Cardiac fibroblast (primary cell): ENCODE data around the gene SNX3.

Experiments
- DNase-seq, 2 donors: peaks; one replicate each; pipeline versions ENCODE4 v3.0.0 to v3.0.0-alpha.2; 2010; ENCODE audit warnings: low read depth in 2 of 2
- H3K4me3 ChIP-seq, 2 donors: replicated peaks in 1 of 2; 1 replicate in 1 of 2; 2 replicates in 1 of 2; pipeline ENCODE4 v1.5.1; 2011; ENCODE audit warnings: low read depth in 2 of 2, low read length in 2 of 2, mild to moderate bottlenecking in 2 of 2, moderate library complexity in 1 of 2
- TF ChIP-seq, protein P1 (sequence below): IDR thresholded peaks from one replicate; pipeline ENCODE4 v1.5.1; 2011; ENCODE audit warnings: low read depth, mild to moderate bottlenecking, low read length, inconsistent platforms

The SNX3 gene

GRCh38 chr6:108263371-108263770, 2.5 kb upstream of the SNX3 start:
- H3K4me3 ChIP-seq: no peak overlapping the region
- no peak for DNase-seq
- TF ChIP-seq, protein P1, sequence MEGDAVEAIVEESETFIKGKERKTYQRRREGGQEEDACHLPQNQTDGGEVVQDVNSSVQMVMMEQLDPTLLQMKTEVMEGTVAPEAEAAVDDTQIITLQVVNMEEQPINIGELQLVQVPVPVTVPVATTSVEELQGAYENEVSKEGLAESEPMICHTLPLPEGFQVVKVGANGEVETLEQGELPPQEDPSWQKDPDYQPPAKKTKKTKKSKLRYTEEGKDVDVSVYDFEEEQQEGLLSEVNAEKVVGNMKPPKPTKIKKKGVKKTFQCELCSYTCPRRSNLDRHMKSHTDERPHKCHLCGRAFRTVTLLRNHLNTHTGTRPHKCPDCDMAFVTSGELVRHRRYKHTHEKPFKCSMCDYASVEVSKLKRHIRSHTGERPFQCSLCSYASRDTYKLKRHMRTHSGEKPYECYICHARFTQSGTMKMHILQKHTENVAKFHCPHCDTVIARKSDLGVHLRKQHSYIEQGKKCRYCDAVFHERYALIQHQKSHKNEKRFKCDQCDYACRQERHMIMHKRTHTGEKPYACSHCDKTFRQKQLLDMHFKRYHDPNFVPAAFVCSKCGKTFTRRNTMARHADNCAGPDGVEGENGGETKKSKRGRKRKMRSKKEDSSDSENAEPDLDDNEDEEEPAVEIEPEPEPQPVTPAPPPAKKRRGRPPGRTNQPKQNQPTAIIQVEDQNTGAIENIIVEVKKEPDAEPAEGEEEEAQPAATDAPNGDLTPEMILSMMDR: no peak

- TF ChIP-seq, protein P1: no peak
- DNase-seq: peak; percentile 43 to 64
- peak overlapping the region; percentile 94 for H3K4me3 ChIP-seq
Observed at GRCh38 chr6:108260126-108260808, 573 bp downstream of the SNX3 start.

DNA sequence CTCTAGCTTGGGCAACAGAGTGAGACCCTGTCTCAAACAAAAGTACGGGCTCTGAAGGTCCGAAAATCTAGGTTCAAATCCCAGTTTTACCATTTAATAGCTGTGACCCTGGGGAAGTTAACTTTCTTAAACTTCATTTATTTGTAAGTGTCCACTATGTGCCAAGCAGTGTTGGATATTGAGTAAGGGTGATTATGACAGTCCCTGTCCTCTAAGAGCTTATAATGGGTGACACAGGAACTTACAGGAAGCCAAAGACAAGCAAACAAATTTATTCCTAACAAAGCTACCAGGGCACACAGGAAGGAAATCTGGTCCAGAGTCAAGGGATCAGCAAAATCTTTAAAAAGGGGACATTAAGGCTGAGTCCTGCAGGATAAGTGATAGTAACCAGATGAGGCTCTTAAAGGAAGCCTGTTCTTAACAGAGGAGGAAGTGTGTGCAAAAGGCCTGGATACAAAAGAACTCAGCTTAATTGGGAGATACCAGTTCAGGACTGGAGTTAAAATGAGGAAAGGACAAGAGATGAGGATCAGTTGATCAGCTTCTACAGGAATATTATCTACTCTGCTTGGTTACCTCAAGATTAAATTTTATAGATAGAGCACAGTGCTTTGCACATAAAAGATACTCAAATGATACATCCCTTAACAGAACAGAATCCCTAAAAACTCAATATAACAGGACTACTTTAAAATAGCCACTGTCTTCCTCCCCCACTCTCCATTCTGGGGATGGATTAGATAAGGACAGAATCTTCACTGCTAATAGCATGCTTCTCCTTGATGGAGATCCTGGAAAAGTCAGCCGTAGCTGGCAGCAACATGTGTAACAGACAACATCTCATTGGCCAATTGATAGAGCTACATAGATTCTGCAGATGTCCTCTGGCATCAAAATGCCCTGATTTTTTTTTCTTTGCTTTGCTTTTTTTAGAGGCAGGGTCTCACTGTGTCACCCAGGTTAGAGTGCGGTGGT, 6.1 kb downstream of the SNX3 start:
- DNase-seq: no peak
- H3K4me3 ChIP-seq: no peak overlapping the region
- TF ChIP-seq, protein P1: no peak

GRCh38 chr6:108253241-108253640, 7.6 kb downstream of the SNX3 start:
- DNase-seq: no peak
- TF ChIP-seq, protein P1: no peak
- H3K4me3 ChIP-seq: no peak overlapping the region

GRCh38 chr6:108252055-108252454, 8.8 kb downstream of the SNX3 start:
- TF ChIP-seq, protein P1: no peak
- no peak overlapping the region for H3K4me3 ChIP-seq
- no peak for DNase-seq

DNA sequence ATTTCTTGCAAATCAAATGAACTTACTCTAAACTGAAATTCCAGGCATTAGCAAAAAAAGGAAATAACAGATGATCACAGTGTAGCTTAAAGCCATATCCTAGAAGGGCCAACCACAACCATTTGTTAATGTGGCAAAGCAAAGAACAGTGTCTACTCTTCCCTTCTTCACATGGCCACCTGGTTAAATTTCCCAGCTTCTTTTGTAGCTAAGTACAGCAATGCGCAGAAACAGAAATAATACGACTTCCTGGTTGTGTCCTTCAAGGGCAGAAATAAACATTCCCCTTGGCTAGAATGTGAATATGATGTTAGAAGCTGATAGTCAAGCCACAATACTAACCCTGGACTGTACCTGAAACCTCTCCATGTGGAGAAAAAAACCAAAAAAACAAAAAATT, 9.6 kb downstream of the SNX3 start:
- DNase-seq: no peak
- TF ChIP-seq, protein P1: no peak
- no peak overlapping the region for H3K4me3 ChIP-seq
